Fibroblast of villous mesenchyme (primary cell): ENCODE results near the gene PAX3. TPM values are rescaled to one million over a fixed set of nuclear protein-coding genes. Genes with fewer than 3 reads are reported as not detected.

ENCODE experiments used
- DNase-seq: peaks from one replicate; pipeline ENCODE4 v3.0.0-alpha.2; 2010; ENCODE audit warnings: low read depth
- H3K4me3 ChIP-seq: 2 replicates; pipeline ENCODE4 v1.5.1; 2011; ENCODE audit warnings: low read depth, mild to moderate bottlenecking, low read length
- total RNA-seq: library from RNA; depleted of rRNA; stranded (reverse); fragments of >200 nt; gene quantifications from 2 replicates; pipeline ENCODE4 v1.2.3, GENCODE V29; 2012
- TF ChIP-seq, protein P1 (sequence below): IDR thresholded peaks from 2 replicates; pipeline ENCODE4 v1.5.1; 2012; ENCODE audit warnings: low read depth, mild to moderate bottlenecking, low read length; ENCODE audit not compliant: insufficient read depth

The PAX3 gene
- total RNA-seq, 1 donor: not detected

- TF ChIP-seq, protein P1, sequence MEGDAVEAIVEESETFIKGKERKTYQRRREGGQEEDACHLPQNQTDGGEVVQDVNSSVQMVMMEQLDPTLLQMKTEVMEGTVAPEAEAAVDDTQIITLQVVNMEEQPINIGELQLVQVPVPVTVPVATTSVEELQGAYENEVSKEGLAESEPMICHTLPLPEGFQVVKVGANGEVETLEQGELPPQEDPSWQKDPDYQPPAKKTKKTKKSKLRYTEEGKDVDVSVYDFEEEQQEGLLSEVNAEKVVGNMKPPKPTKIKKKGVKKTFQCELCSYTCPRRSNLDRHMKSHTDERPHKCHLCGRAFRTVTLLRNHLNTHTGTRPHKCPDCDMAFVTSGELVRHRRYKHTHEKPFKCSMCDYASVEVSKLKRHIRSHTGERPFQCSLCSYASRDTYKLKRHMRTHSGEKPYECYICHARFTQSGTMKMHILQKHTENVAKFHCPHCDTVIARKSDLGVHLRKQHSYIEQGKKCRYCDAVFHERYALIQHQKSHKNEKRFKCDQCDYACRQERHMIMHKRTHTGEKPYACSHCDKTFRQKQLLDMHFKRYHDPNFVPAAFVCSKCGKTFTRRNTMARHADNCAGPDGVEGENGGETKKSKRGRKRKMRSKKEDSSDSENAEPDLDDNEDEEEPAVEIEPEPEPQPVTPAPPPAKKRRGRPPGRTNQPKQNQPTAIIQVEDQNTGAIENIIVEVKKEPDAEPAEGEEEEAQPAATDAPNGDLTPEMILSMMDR: no peak
- H3K4me3 ChIP-seq: no peak overlapping the region
- DNase-seq: no peak
Measured at GRCh38 chr2:222292149-222293134, 6.4 kb downstream of the PAX3 start.

GRCh38 chr2:222291485-222291841 is 7.3 kb downstream of the PAX3 start:
- no peak overlapping the region for H3K4me3 ChIP-seq
- TF ChIP-seq, protein P1: no peak
- no peak for DNase-seq

- no peak for DNase-seq
- TF ChIP-seq, protein P1: no peak
- H3K4me3 ChIP-seq: no peak overlapping the region
Measured at GRCh38 chr2:222290736-222291484, 7.9 kb downstream of the PAX3 start.

- DNase-seq: no peak
- TF ChIP-seq, protein P1: no peak
- no peak overlapping the region for H3K4me3 ChIP-seq
Measured at GRCh38 chr2:222290401-222290735, 8.4 kb downstream of the PAX3 start.

DNA sequence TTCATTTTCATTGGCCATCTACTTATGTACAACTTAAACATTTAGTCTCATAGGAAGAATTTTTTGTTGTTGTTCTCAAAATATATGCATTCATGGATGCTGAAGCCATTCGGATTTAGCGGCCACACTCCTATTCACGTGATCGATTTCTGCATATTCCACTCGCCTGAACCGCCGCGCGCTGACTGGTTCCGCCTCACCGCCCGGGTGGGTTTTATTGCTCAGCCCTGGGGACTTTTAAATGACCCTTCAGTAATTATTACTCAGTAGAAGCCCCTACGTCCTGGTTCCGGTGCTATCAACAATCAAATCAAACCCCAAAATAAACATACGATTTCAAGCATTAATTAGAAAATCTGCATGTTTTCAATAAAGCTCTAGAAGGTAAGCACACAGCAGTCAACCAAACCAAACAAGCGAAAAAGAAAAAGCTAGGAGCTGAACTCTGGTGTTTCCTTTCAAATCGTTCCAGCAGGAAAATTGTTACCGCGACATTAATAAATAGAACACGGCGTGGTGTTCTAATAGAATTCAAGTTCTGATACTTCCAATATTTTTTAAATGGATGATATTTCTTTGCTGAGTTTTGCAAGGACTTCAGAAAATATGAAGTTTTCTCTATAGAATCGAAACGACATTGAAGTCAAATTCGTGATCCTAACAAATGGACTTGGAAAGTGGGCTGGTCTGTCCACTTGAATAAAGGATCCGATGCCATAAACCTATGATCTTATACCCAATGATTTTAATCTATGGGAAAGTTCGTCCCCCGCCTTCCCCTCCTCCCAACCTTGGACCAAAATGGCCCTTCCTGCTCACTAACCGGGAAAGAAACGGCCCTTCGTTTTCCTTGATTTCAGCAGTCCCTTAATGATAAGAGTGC is 9.3 kb downstream of the PAX3 start:
- no peak overlapping the region for H3K4me3 ChIP-seq
- no peak for DNase-seq
- TF ChIP-seq, protein P1: no peak

DNA sequence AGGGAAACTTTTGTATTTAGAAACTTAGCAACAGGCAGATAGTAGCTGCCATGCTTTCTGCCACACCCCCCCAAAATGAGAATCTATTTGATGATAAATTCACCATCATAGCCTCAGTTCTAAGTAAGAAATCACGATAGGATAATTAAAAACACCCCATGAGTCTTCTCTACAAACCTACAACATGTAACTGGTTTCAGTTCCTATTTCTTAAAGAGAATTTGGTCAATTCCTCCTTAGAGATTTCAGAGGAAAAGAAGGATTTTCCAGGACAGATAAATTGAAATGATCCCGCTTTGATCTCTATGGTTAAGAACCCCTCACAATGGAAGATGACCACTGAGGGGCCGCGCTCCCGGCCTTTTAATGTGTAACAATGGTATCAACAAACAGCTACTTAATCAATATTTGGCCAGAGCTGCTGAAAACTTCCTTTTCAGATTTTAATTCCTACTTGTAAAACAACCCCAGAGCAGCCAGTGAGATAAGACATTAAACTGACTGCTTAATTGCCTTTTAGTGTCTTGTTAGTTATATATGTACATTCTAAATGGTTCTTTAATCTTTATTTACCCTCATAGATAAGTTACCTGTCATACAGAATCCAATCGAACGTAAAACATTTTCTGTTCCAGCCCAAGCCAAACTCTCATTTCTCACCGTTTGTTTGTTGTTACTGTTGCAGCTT is 10.1 kb downstream of the PAX3 start:
- DNase-seq: no peak
- no peak overlapping the region for H3K4me3 ChIP-seq
- TF ChIP-seq, protein P1: no peak
